ENCODE data around the gene HTRA3.

- TF ChIP-seq POLR2AphosphoS5 (IDR thresholded peaks at IDR 0.05) (no peak), POLR2A (IDR thresholded peaks at IDR 0.05; ENCODE audit: low read depth) (no peak)
These were observed 4.2 kb upstream of the HTRA3 start for GRCh38 chr4:8265171-8265929.

Data from esophagus muscularis mucosa (tissue), 2 donors.